Vagina (tissue), 2 donors: ENCODE measurements around the gene C5AR2.
"Not testable (repeated sequence)": the region's sequence is repeated elsewhere in the genome, so short reads cannot be mapped to it uniquely, and the experiment has no call there.

ENCODE experiments used
- CTCF ChIP-seq, 3 experiments: fragments of 450-650 bp in 2 of 3; fragments of 200-600 bp in 1 of 3; sonication (generic) in 1 of 3; IDR thresholded peaks; one replicate each; pipeline ENCODE4 v1.5.1; 2017 to 2019; ENCODE audit warnings: antibody characterized with exemption in 3 of 3, mild to moderate bottlenecking in 2 of 3, moderate library complexity in 2 of 3
- POLR2A ChIP-seq, 2 donors: fragments of 450-650 bp; IDR thresholded peaks; one replicate each; pipeline ENCODE4 v1.6.1; 2017; ENCODE audit warnings: antibody characterized with exemption in 2 of 2, mild to moderate bottlenecking in 2 of 2, moderate library complexity in 2 of 2
- POLR2AphosphoS5 ChIP-seq, 2 donors: sonication (generic); formaldehyde crosslinking; IDR thresholded peaks; one replicate each; pipeline ENCODE4 v1.9.0; 2017; ENCODE audit warnings: antibody characterized with exemption in 2 of 2, mild to moderate bottlenecking in 2 of 2, low read depth in 1 of 2; ENCODE audit not compliant: insufficient read depth in 1 of 2

- not testable (repeated sequence) for TF ChIP-seq POLR2AphosphoS5 (IDR thresholded peaks at IDR 0.05; ENCODE audit: insufficient read depth in 1 of 2, low read depth in 1 of 2); CTCF (IDR thresholded peaks at IDR 0.05); POLR2A (IDR thresholded peaks at IDR 0.05)
Measured at GRCh38 chr19:47387623-47388022, 55.6 kb downstream of the C5AR2 start.
